NCI-H526 treated with DMSO at 0.1 percent for 48 hours (cell line): ENCODE data around the gene FRS3.
"Not testable (repeated sequence)": the region's sequence is repeated elsewhere in the genome, so short reads cannot be mapped to it uniquely, and the experiment has no call there.

Source experiments
- DNase-seq: peaks from one replicate; lab custom pipeline; 2025; lab: John Stamatoyannopoulos, UW

FRS3 gene, protein sequence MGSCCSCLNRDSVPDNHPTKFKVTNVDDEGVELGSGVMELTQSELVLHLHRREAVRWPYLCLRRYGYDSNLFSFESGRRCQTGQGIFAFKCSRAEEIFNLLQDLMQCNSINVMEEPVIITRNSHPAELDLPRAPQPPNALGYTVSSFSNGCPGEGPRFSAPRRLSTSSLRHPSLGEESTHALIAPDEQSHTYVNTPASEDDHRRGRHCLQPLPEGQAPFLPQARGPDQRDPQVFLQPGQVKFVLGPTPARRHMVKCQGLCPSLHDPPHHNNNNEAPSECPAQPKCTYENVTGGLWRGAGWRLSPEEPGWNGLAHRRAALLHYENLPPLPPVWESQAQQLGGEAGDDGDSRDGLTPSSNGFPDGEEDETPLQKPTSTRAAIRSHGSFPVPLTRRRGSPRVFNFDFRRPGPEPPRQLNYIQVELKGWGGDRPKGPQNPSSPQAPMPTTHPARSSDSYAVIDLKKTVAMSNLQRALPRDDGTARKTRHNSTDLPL

DNA sequence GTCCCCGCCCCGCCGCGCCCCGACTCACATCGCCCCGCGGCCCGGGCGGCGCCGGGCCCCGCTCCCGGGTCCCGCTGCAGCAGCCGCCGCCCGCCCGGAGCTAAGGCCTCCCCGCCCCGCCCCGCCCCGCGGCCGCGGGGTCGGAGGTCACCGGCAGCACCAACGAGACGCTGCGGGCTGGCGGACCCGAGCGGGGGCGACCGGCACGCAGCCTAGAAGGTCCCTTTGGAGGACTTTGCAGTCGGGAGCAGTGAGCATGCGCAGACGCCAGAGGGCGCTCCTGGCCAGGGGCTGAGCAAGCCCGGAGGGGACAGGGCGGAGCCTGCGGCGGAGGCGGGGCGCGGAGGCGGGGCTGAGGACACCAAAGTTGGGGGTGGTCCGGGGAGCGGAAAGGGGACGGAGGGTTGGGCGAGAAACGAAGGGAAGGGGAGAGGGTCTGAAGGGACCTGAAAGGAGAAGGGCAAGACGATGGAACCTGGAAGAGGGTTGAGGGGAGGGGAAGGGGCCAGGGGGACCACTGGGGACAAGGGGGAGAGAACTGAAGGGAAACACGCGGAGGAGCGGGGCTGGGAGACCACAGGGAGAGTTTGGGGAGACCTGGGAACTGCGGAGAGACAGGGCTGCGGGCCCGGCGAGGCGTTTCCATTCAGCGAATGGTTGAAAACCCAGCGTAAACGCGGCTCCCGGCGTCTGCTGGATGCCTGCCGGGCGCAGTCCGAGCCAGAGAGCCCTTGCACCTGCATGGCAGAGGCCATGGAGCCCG, at the start of gene FRS3:
FRS3 (minus strand) TSS at position 113 of the 763 bp plus-strand sequence. CDS start 2,913 bp downstream, outside the sequence.
- peak; percentile 81 for DNase-seq

DNA sequence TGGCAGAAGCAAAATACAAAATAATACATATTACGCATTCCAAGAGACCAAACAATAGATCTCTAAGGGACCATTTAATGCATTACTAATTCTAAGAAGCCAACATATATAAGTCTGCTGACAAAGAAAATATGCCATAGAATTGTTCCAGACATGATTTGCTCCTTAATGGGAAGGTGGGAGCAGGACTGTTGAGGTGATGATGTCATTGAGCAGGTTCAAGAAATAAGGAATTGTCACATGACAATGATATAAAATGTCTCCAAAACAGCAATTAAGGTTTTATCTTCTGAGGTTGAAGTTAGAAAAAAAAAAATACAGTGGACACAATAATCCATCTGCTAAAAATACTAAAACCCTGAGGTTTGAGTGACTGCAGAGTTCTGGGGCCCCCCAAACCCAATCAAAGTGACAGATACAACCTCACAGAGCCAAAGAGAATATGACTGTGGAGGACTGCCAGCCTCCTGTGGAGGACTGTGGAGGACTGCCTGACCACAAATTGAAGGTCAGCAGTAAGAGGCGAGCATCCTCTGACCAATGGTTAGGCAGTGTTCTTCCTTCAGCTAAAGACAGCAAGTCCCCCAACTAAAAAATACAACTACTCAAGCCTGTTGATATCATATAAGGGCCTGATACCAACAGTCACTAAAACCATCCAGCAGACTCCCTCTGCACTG, 46.8 kb upstream of the FRS3 start:
- no peak for DNase-seq

DNA sequence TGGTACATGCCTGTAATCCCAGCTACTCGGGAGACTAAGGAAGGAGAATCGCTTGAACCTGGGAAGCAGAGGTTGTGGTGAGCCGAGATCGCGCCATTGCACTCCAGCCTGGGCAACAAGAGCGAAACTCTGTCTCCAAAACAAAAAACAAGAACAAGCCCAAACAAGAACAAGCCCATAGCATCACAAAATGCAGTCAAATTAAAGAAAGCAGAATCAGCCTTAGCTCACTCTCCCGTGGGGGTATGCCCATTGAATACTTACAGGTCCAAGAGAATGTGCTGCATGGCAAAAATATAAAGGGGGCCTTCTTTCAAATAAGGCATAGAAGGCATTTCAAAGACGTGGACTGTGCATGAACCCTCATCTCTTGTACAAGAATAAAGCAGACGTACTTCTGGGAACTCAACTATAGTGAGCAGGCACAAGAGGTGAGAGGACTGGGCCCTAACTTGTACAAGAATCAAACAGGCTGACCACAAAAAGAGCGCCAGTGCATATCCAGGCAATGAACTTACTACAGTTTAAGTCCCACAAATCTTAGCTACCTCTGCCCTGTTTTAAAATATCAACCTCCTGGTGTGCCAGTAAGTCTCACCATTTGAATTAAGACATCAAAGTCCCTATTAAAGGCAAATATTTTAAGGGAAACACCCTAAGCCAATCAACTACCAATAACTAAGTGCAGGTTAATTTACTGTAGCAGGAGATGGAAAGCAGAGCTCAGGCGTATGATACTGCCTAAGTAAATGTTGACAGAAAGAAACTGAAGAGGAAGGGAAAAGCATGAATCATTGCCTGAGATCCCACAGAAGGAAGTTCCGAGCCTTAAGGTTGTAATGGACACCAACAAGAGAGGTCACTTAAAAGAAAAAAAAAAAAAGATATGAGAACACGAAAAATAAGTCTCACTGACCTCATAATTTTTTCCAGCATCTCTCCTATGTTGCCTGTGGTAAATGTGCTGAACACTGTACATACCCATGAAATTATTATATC, 45.2 kb upstream of the FRS3 start:
- DNase-seq: no peak

DNA sequence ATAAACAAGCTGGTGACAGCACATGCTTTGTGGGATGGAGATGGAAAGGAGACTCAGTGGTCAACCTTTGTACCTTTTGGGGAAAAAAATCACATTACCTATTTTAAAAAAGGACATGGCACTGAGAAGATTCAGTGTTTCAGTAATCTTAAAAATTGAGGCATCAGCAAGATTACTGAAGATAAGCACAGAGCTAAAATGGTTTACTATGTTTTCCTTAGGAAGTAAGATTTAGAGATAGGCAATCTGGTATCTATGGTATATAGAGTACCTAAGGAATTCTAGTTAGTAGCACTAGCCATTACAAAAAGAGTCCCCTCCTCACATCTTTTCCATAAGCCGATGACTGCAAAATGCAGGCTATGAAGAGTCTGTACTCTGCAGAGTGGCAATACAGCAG, 43.5 kb upstream of the FRS3 start:
- DNase-seq: no peak

DNA sequence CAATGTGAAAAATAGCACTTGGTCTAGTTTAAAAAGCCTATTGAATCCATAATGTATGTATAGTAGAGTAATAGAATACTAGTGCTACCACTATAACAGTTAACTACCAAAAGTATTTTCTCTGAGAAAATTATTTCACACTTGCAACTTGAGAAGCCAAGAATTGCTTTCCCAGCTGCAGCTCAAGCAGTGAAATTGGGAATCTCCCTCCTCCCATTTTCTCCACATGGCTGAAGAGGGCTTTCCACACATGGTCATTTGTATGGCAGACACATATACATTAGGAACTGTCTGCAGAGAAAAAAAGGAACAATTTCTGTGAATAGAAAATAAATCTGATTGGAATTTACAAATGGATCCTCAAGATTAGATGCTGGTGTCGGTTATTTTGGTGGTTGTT, 42.3 kb upstream of the FRS3 start:
- DNase-seq: no peak

DNA sequence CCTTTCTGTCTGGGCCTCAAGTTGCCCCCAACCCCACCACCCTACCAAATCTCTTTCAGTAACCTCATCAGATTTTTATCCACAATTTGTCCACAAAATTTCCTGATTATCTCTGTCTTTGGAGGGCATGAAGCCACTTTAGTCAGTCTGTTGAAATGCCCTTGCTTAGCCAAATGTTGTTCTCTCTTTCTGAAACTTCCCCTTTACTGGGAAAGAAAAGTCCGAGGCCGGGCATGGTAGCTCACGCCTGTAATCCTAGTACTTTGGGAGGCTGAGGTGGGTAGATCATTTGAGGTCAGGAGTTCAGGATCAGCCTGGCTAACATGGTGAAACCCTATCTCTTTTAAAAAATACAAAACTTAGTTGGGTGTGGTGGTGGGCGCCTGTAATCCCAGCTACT, 41.6 kb upstream of the FRS3 start:
- DNase-seq: no peak

DNA sequence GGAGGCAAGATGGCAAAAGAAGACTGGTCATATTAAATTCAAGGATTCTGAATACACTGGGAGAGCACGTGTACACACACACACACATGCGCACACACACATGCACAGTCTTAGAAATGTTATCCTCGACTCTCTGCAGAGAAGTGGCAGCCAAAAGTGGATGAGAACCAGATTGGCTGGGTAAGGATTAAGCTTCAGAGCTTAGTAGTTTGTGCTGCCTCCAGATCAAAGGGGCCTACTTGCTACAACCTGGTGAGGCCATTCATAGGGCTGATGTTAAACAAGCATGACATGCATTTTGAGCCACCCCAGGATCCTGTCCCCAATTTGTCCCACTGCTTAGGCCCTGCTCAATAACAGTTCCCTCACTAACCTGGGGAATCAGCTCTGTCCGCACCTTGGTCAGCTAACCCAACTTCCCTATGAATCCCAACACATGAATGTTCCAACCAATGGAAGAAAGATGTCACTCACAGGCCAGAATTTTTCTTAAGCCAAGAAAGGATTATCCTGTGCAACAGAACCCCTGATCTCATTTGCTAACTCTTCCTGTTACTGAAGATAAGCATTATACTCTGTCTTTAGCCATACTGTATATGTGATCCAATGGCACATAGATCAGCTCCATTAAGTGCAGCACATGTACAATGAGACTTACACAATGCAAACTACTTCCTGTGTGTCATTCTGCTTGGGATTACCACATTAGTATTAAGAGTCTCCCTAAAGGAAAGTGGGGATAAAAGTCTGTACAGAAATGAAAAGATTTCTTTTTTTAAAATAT, 38.8 kb upstream of the FRS3 start:
- DNase-seq: no peak

DNA sequence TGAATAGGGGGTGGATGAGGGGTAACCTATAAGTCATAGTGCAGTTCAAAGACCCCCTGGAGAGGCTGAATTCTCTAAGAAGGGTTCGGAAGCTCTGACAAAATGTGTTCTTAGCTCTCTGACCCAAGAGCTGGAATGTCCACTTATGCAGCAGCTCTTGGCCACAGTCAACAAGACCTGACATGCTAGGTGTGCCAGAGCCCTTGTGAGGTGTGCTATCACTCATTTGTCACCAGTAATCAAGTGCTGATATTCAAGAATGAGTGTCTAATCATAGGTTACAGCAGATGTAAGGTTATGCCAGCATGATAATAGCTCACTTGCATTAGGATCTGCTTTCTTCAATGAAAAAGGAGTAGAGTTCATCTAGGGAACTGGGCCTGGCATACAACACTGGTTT, 35.9 kb upstream of the FRS3 start:
- no peak for DNase-seq

DNA sequence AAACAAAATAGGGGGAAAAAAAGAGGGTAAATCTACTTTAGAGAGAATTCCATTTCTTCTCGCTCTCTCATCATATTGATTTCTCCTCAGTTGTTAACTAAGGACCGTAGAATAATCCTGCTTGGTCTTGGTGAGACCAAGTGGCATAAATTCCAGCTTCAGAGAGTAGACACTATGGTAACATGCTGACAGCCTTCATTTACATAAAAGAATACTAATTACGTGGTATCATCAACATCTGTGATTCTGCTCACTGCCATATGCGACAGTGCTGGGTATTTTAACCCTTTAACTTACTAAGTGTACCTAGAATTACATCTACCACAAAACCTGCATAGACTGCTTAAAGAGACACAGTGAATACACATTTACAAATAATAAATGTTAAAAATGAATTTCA, 34.9 kb upstream of the FRS3 start:
- no peak for DNase-seq

DNA sequence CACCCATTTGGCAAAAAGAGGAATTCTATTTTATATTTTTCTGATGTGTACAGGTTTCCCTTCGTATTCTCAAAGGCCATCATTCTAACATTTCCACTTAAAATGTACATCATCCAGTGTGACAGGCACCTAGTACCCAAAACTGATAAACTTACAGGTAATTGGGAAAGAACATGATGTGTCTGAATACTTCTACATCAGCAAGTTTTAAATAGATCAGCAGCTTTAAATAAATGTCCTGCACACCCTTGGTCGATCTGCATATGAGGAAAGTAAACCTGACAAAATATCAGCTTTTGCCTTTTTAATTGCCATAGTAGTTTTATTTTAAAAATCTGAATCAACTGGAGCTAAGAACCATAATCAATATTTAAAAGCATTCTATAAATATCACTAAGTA, 34.3 kb upstream of the FRS3 start:
- no peak for DNase-seq

DNA sequence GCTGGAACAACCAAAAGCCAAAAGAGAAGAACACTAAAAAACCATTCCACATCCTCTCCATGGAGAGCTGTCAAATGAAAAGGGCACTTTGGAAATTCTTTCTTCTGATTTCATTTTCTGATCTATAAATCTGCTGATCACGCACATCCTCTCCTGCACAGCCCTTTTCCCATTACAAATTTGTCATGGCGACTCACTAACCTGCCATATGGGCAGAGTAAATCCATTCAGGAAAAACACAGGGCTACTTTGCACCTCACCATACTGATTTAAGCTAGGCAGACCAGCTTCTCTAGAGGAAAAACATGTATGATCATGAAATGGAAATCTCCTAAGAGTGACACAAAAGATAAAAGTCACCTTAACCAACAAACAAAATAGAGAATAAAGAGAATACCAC, 33.8 kb upstream of the FRS3 start:
- no peak for DNase-seq

DNA sequence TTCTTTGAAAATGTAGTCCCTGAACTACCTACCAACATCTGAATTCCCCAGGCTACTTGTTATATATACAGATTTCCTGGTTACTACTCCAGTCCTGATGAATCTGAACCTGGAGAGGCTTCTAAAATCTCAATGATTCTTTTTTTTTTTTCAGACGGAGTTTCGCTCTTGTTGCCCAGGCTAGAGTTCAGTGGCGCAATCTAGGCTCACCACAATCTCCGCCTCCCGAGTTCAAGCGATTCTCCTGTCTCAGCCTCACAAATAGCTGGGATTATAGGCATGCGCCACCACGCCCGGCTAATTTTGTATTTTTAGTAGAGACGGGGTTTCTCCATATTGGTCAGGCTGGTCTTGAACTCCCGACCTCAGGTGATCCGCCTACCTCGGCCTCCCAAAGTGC, 32.2 kb upstream of the FRS3 start:
- not testable (repeated sequence) for DNase-seq

DNA sequence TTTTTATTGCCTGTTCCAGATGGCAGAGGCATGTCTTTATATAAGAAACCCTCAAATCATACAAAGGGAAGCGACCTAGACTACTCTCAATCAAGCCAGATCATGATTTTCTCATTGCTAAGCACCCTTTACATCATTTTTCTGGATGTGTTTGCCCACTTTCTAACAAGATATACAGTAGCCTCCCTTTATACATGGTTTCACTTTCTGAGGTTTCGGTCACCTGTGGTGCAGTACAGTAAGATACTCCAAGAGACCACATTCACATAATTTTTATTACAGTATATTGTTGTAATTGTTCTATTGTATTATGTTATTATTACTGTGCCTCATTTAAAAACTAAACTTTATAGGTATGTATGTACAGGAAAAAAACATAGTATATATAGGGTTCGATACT, 31.4 kb upstream of the FRS3 start:
- DNase-seq: no peak

DNA sequence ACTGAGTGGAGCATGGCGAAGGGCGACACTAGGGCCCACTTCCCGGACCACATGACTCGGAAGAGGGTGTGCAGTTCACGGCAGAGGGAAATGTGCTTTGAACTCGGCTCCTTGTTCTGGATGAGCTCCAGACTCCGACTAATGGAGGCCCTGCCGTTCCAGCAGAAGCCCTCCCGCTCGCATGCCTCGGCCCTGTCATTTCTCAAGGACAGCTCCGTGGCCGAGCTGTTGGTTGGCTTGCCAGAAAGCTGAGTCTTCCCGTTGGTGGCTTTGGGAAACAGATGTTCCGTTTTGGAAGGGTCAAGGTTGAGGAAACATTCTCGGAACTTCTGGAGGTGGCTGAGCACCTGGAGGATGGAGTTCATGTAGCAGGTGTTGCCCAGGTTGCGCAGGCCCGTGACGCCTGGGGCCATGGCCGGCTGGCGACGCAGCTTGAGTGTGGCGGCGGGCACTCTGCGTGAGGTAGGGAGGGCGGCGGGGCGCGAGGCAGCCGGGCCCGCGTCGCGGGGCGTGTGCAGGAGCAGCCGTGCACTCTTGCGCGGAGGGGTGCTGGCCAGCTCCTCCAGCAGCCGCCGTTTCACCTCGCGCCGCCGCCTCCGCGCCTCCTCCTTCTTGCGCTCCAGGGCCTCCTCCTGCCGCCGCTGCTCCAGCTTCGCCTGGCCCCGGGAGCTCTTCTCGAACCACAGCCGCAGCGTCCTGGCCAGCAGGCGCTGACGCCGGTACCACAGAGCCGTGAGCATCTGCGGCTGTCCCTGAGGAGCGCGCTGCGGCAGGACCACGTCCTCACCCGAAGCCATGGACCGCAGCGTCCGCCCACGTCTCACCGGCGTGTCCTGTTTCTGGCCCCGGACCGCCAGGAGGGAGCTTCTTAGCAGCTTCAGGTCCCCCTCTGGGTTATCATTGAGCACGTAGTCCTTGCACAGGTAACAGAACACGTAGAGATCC, 26.4 kb upstream of the FRS3 start:
- no peak for DNase-seq

DNA sequence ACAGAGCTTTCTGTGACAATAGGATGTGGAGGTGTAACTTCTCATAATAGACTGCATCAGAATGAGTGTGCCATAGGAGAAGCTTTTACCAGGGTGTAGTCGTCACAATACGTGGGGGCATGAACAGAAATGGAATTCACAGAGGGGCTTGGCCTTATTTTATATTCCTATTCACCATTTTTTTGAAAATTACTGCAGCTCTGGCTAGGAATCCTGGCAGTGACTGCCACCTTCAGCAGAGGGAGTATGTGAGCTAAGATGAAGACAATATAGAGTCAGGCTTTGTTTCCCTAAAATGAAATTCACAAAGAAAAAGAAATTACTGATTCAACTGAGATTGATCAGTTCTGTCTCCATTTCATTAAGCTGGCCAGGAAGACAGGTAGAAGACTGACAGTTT, 21.7 kb upstream of the FRS3 start:
- no peak for DNase-seq

DNA sequence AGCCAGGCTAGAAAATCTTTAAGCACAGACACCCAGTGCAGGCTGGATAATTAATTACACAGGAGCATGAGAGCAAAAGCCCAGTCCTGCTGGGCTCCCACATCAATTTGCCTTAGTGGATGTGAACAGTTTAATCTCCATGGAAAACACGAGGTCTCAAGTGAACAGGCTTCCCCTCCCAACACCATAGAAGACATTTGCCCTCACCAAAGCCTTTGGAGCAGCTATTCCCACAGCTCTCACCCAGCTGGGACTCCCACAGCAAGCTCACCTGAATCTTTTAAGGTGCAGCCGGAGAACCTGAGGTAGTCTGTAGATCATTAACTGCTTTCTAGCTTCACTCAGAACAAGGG, 19.8 kb upstream of the FRS3 start:
- DNase-seq: no peak

DNA sequence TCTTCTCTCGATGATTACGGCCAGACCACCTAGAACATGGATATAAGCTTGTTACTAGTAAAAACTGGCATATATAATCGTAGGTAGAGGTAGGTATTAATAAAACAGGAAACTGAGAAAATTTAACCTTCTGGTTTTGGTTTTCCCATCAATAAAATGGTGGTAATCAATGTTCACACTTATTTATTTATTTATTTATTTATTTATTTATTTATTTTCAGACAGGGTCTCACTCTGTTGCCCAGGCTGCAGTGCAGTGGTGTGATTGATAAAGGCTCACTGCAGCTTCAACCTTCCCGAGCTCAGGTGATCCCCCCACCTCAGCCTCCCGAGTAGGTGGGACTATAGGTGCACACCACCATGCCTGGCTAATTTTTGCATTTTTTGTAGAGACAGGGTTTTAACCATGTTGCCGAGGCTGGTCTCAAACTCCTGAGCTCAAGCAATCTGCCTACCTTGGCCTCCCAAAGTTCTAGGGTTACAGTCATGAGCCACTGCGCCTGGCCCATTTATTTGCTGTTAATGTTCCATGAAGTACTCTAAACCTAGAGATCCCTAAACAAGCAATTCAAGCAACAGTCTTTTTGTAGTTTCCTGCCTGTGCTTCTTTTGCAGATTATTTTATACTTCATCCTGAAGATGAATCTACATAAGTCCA, 19.3 kb upstream of the FRS3 start:
- no peak for DNase-seq

DNA sequence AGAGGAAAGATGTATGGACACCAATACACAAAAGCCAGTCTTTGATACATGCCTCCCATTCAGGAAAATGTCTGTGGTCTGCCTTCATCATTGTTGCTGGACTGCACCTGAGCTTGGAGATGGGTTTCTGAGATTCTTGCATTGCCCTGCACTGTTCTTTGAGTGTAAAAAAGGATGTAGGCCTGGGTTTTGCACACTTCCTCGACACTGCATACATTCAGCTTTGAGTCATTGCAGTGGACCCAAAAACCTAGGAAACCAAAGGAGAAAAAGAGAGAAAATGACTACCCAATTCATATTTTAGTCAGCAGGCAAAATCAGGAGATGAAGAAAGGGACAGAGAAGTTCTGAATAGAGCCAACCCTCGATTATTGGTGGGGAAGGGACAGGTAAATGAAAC, 16.8 kb upstream of the FRS3 start:
- DNase-seq: no peak

DNA sequence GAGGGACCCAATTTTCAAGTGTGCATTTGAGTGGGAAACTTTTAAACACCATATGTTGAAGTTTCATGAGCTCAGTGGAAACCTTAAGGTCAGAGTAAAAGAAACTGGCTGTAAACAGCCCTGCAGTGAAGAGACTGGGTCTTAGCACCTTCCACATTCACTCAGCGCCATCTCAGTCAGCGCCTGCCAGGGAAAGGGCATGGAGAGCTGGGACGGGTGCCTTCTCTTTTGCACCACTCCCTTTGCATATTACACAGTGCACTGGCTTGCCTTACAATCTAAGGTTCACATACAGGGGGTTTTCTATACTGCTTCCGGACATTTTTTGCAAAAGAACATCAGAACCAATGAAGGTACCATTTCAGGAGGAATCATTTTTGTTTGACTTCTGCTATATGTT, 12.3 kb upstream of the FRS3 start:
- no peak for DNase-seq
